Measurements from ENCODE around the gene PDS5B. TPM values are rescaled to one million over a fixed set of nuclear protein-coding genes. Genes with fewer than 3 reads are reported as not detected.

PDS5B gene
- total RNA-seq, 2 experiments from 2014 or later: 44.1 to 46.6 TPM

- Mint-ChIP-seq H3K9me3 (no peaks in the 10 kb centered on the region), H3K4me1 (ENCODE audit: low read depth) (peaks cover 51% of the 10 kb centered on the region), H3K27me3 (no peaks in the 10 kb centered on the region), H3K36me3 (ENCODE audit: low read depth) (peaks cover 7% of the 10 kb centered on the region), H3K4me3 (no peak overlapping the region), H3K27ac (no peak overlapping the region)
- intact Hi-C loops (cut with micrococcal nuclease): no loop called here
- no peak for TF ChIP-seq CTCF (IDR thresholded peaks at IDR 0.05)
- ATAC-seq (no peak), DNase-seq (no peak)
- ChIA-PET CTCF (interaction anchor here (1.3 to 2.2 kb wide), 2 partner anchors 46 to 57 kb away, joined by 3 to 8 read pairs; no protein-coding TSS in a partner anchor), POLR2A (no interaction called here)
Observed at GRCh38 chr13:32594157-32594738, 8.0 kb downstream of the PDS5B start.

GRCh38 chr13:32595306-32595705, 9.1 kb downstream of the PDS5B start:
- Mint-ChIP-seq H3K9me3 (no peaks in the 10 kb centered on the region), H3K4me3 (no peak overlapping the region), H3K27me3 (no peaks in the 10 kb centered on the region), H3K4me1 (ENCODE audit: low read depth) (peaks cover 51% of the 10 kb centered on the region), H3K27ac (no peak overlapping the region), H3K36me3 (ENCODE audit: low read depth) (peaks cover 11% of the 10 kb centered on the region)
- intact Hi-C loops (cut with micrococcal nuclease): no loop called here
- CTCF ChIA-PET: interaction anchor here (1.0 to 1.6 kb wide), 2 partner anchors 9 to 44 kb away, joined by 3 to 8 read pairs; partner anchors contain the start of gene PDS5B
- ATAC-seq (no peak), DNase-seq (no peak)
- POLR2A ChIA-PET: no interaction called here
- TF ChIP-seq CTCF (IDR thresholded peaks at IDR 0.05): no peak

- Mint-ChIP-seq H3K4me1 (ENCODE audit: low read depth) (peaks cover 41% of the 10 kb centered on the region), H3K4me3 (no peak overlapping the region), H3K36me3 (ENCODE audit: low read depth) (peaks cover 41% of the 10 kb centered on the region), H3K9me3 (peaks cover 18% of the 10 kb centered on the region), H3K27ac (no peak overlapping the region), H3K27me3 (no peaks in the 10 kb centered on the region)
- intact Hi-C loops (cut with micrococcal nuclease): no loop called here
- DNase-seq (no peak), ATAC-seq (no peak)
- POLR2A ChIA-PET: interaction anchor here (0.6 kb wide), 1 partner anchor 113 kb away, joined by 3 read pairs; no protein-coding TSS in a partner anchor
- no peak for TF ChIP-seq CTCF (IDR thresholded peaks at IDR 0.05)
- CTCF ChIA-PET: interaction anchor here (0.9 to 2.2 kb wide), 4 partner anchors 13 to 68 kb away, joined by 3 to 9 read pairs (median 6); no protein-coding TSS in a partner anchor
Observed at GRCh38 chr13:32600890-32601289, 14.6 kb downstream of the PDS5B start.

- ATAC-seq: no peak
- POLR2A ChIA-PET: no interaction called here
- peaks cover 46% of the 10 kb centered on the region for H3K36me3 Mint-ChIP-seq (ENCODE audit: low read depth)
Observed at GRCh38 chr13:32609428-32609827, 23.2 kb downstream of the PDS5B start.

More at GRCh38 chr13:32609428-32609827, 23.2 kb downstream of the PDS5B start:
- no peak for DNase-seq
- intact Hi-C loops (cut with micrococcal nuclease): no loop called here
- CTCF ChIA-PET: no interaction called here
- Mint-ChIP-seq H3K4me1 (ENCODE audit: low read depth) (peaks cover 51% of the 10 kb centered on the region), H3K9me3 (peaks cover 38% of the 10 kb centered on the region), H3K27ac (no peak overlapping the region), H3K4me3 (no peak overlapping the region), H3K27me3 (no peaks in the 10 kb centered on the region)
- no peak for TF ChIP-seq CTCF (IDR thresholded peaks at IDR 0.05)

Measured in activated CD8-positive, alpha-beta T cell treated with anti-CD3 and anti-CD28 coated beads for 36 hours (primary cell).